ENCODE measurements around the gene KRT84. TPM values are rescaled to one million over a fixed set of nuclear protein-coding genes. Genes with fewer than 3 reads are reported as not detected.
"Not testable (repeated sequence)": the region's sequence is repeated elsewhere in the genome, so short reads cannot be mapped to it uniquely, and the experiment has no call there.

The KRT84 gene
- total RNA-seq, 1 donor from 2014 or later: not detected

- H3K4me3 Mint-ChIP-seq: no peak overlapping the region
- TF ChIP-seq, protein P1, sequence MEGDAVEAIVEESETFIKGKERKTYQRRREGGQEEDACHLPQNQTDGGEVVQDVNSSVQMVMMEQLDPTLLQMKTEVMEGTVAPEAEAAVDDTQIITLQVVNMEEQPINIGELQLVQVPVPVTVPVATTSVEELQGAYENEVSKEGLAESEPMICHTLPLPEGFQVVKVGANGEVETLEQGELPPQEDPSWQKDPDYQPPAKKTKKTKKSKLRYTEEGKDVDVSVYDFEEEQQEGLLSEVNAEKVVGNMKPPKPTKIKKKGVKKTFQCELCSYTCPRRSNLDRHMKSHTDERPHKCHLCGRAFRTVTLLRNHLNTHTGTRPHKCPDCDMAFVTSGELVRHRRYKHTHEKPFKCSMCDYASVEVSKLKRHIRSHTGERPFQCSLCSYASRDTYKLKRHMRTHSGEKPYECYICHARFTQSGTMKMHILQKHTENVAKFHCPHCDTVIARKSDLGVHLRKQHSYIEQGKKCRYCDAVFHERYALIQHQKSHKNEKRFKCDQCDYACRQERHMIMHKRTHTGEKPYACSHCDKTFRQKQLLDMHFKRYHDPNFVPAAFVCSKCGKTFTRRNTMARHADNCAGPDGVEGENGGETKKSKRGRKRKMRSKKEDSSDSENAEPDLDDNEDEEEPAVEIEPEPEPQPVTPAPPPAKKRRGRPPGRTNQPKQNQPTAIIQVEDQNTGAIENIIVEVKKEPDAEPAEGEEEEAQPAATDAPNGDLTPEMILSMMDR (IDR thresholded peaks at IDR 0.05): no peak
- TF ChIP-seq EZH2 (IDR thresholded peaks at IDR 0.05): no peak
- TF ChIP-seq EZH2phosphoT487 (IDR thresholded peaks at IDR 0.05): no peak
- H3K27me3 ChIP-seq: no peaks in the 10 kb centered on the region
- no peaks in the 10 kb centered on the region for H3K9me3 ChIP-seq (ENCODE audit: low read depth)
- H2AFZ ChIP-seq (replicated peaks): no peak overlapping the region
- H3K4me1 Mint-ChIP-seq: peaks cover 20% of the 10 kb centered on the region
- H3K36me3 ChIP-seq: no peaks in the 10 kb centered on the region
- no peak overlapping the region for H3K9ac ChIP-seq
- no peak overlapping the region for H3K4me2 ChIP-seq
- H3K4me3 ChIP-seq: no peak overlapping the region
- H3K9me3 Mint-ChIP-seq: peaks cover 6% of the 10 kb centered on the region
- no peak overlapping the region for H3K27ac ChIP-seq
- no peaks in the 10 kb centered on the region for H3F3A ChIP-seq (ENCODE audit: low read depth)
- no peak overlapping the region for H3K27ac Mint-ChIP-seq
- H3K36me3 Mint-ChIP-seq: no peaks in the 10 kb centered on the region
- H3K79me2 ChIP-seq (ENCODE audit: low read depth): no peaks in the 10 kb centered on the region
- no peaks in the 10 kb centered on the region for H3K4me1 ChIP-seq
- DNase-seq (ENCODE audit: low spot score): no peak
- H4K20me1 ChIP-seq (ENCODE audit: low read depth): no peaks in the 10 kb centered on the region
- H3K27me3 Mint-ChIP-seq (ENCODE audit: insufficient read depth, low read depth): peaks cover 8% of the 10 kb centered on the region
Observed at GRCh38 chr12:52413202-52413601, 27.8 kb upstream of the KRT84 start.

DNA sequence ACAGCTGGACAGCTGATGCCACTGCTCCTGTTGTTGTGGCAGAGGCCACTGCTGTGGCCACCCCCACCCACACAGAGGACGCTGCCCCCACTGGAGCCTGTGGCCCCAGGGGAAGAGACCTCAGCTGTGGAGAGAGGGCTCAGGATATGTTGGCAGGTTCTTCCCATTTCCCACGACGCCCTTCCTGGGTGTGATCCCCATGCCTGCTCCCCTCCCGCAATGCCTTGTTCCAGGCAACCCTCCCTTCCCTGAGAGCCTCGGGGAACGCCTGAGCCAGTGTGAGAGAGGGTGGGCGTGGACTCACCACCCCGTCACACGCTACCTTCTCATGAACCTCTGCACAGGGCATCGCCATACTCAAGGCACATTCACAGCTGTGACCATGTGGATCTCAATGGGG, 26.4 kb upstream of the KRT84 start:
- Histone ChIP-seq H3K36me3 (no peaks in the 10 kb centered on the region), H3F3A (ENCODE audit: low read depth) (no peaks in the 10 kb centered on the region), H3K79me2 (ENCODE audit: low read depth) (no peaks in the 10 kb centered on the region), H3K4me2 (no peak overlapping the region), H3K4me1 (no peaks in the 10 kb centered on the region), H3K4me3 (no peak overlapping the region), H3K9ac (no peak overlapping the region), H3K27ac (no peak overlapping the region), H4K20me1 (ENCODE audit: low read depth) (no peaks in the 10 kb centered on the region), H3K27me3 (no peaks in the 10 kb centered on the region), H2AFZ (replicated peaks) (no peak overlapping the region), H3K9me3 (ENCODE audit: low read depth) (no peaks in the 10 kb centered on the region)
- no peak for DNase-seq (ENCODE audit: low spot score)
- no peaks in the 10 kb centered on the region for H3K36me3 Mint-ChIP-seq
- H3K9me3 Mint-ChIP-seq: peaks cover 6% of the 10 kb centered on the region
- H3K27me3 Mint-ChIP-seq (ENCODE audit: insufficient read depth, low read depth): peaks cover 8% of the 10 kb centered on the region
- H3K4me1 Mint-ChIP-seq: peaks cover 20% of the 10 kb centered on the region
- TF ChIP-seq, protein P1 (IDR thresholded peaks at IDR 0.05): no peak
- TF ChIP-seq EZH2 (IDR thresholded peaks at IDR 0.05) (no peak), EZH2phosphoT487 (IDR thresholded peaks at IDR 0.05) (no peak)
- H3K4me3 Mint-ChIP-seq: no peak overlapping the region
- no peak overlapping the region for H3K27ac Mint-ChIP-seq

DNA sequence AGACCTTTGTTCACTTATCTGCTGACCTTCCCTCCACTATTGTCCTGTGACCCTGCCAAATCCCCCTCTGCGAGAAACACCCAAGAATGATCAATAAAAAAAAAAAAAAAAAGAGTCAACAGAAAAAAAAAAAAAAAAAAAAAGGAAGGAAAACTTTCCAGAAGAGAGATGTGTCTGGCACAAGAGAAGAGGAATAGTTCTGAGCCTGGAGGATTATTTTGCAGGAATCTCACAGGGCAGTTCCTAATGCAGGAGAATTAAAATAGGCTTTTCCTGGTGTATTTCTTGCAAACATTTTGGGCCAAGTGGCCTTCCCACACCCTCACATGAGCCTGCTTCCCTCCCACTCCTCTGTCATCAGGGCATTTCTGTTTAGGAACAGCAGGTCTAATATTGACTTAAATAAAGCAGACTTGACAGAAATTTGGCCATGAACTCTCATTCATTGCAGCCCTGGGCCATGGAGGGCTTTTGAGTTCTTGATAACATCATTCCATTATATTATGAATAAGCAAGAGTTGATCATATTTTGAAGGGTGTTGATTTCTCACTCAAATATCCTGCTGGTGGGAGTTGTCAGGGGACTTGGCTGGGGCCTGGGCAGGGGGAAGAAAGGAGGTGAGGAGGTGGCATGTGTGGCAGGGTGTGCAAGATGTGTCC, 25.3 kb upstream of the KRT84 start:
- H3K4me3 Mint-ChIP-seq; H3K27ac ChIP-seq; H3K4me3 ChIP-seq; H3K27ac Mint-ChIP-seq; H3K36me3 ChIP-seq; H3K27me3 ChIP-seq; H3K9me3 Mint-ChIP-seq; H4K20me1 ChIP-seq (ENCODE audit: low read depth); H3F3A ChIP-seq (ENCODE audit: low read depth); DNase-seq (ENCODE audit: low spot score); H3K4me2 ChIP-seq; H3K9me3 ChIP-seq (ENCODE audit: low read depth); H3K27me3 Mint-ChIP-seq (ENCODE audit: insufficient read depth, low read depth); H3K79me2 ChIP-seq (ENCODE audit: low read depth); H2AFZ ChIP-seq (replicated peaks); H3K9ac ChIP-seq; H3K36me3 Mint-ChIP-seq; H3K4me1 ChIP-seq: not testable (repeated sequence)
- peaks cover 17% of the 10 kb centered on the region for H3K4me1 Mint-ChIP-seq

GRCh38 chr12:52407918-52408317, 22.5 kb upstream of the KRT84 start:
- H3K27me3 Mint-ChIP-seq (ENCODE audit: insufficient read depth, low read depth): peaks cover 8% of the 10 kb centered on the region
- H3K9me3 Mint-ChIP-seq: peaks cover 6% of the 10 kb centered on the region
- Histone ChIP-seq H3K4me3 (no peak overlapping the region), H4K20me1 (ENCODE audit: low read depth) (no peaks in the 10 kb centered on the region), H2AFZ (replicated peaks) (no peak overlapping the region), H3K9ac (no peak overlapping the region), H3K4me1 (peaks cover 3% of the 10 kb centered on the region), H3F3A (ENCODE audit: low read depth) (no peaks in the 10 kb centered on the region), H3K27ac (no peak overlapping the region), H3K27me3 (no peaks in the 10 kb centered on the region), H3K9me3 (ENCODE audit: low read depth) (no peaks in the 10 kb centered on the region), H3K79me2 (ENCODE audit: low read depth) (no peaks in the 10 kb centered on the region), H3K4me2 (no peak overlapping the region), H3K36me3 (no peaks in the 10 kb centered on the region)
- H3K4me3 Mint-ChIP-seq: no peak overlapping the region
- DNase-seq (ENCODE audit: low spot score): peak; percentile 19
- no peak overlapping the region for H3K27ac Mint-ChIP-seq
- TF ChIP-seq EZH2phosphoT487 (IDR thresholded peaks at IDR 0.05) (no peak), EZH2 (IDR thresholded peaks at IDR 0.05) (no peak)
- TF ChIP-seq, protein P1 (IDR thresholded peaks at IDR 0.05): no peak
- peaks cover 9% of the 10 kb centered on the region for H3K4me1 Mint-ChIP-seq
- H3K36me3 Mint-ChIP-seq: no peaks in the 10 kb centered on the region

All from neural progenitor cell (in vitro differentiated cells).